HG03342 (cell line): ENCODE data around the gene PLS1.
"Not testable (repeated sequence)": the region's sequence is repeated elsewhere in the genome, so short reads cannot be mapped to it uniquely, and the experiment has no call there.

Source experiments
- ATAC-seq: cut with Tn5 transposase; IDR thresholded peaks from one replicate; pipeline ENCODE4 v1.9.1; 2021; ENCODE audit warnings: mild to moderate bottlenecking, moderate library complexity; ENCODE audit not compliant: unreplicated experiment

Gene PLS1

GRCh38 chr3:142595951-142596725, at the start of gene PLS1:
PLS1 (plus strand) TSS chr3:142596393; CDS start chr3:142664238, 67,845 bp downstream.
- peak; percentile 89 for ATAC-seq

GRCh38 chr3:142549986-142550385, 46.2 kb upstream of the PLS1 start:
- ATAC-seq: no peak

- not testable (repeated sequence) for ATAC-seq
These were observed 43.6 kb upstream of the PLS1 start for GRCh38 chr3:142552579-142552978.

- no peak for ATAC-seq
These were observed 42.5 kb upstream of the PLS1 start for GRCh38 chr3:142553741-142554140.

- ATAC-seq: no peak
These were observed 36.1 kb upstream of the PLS1 start for GRCh38 chr3:142560118-142560517.

GRCh38 chr3:142563496-142563997, 32.6 kb upstream of the PLS1 start:
- ATAC-seq: no peak

- ATAC-seq: no peak
These were observed 30.1 kb upstream of the PLS1 start for GRCh38 chr3:142566096-142566495.

- ATAC-seq: no peak
These were observed 27.7 kb upstream of the PLS1 start for GRCh38 chr3:142568393-142569017.

GRCh38 chr3:142569422-142569821, 26.8 kb upstream of the PLS1 start:
- ATAC-seq: not testable (repeated sequence)

GRCh38 chr3:142574223-142574622, 22.0 kb upstream of the PLS1 start:
- not testable (repeated sequence) for ATAC-seq

GRCh38 chr3:142574665-142575064, 21.5 kb upstream of the PLS1 start:
- ATAC-seq: no peak

- no peak for ATAC-seq
These were observed 19.4 kb upstream of the PLS1 start for GRCh38 chr3:142576792-142577191.

GRCh38 chr3:142577696-142578328, 18.4 kb upstream of the PLS1 start:
- no peak for ATAC-seq

GRCh38 chr3:142578329-142579223, 17.6 kb upstream of the PLS1 start, which contains the start of gene ATR:
ATR (minus strand) TSS chr3:142578733; CDS start chr3:142578704, 29 bp downstream.
- ATAC-seq: peak; percentile 92

- no peak for ATAC-seq
These were observed 16.2 kb upstream of the PLS1 start for GRCh38 chr3:142580061-142580423.

- not testable (repeated sequence) for ATAC-seq
These were observed 15.1 kb upstream of the PLS1 start for GRCh38 chr3:142581070-142581469.

- ATAC-seq: peak; percentile 61
These were observed 9.3 kb upstream of the PLS1 start for GRCh38 chr3:142586803-142587406.

GRCh38 chr3:142588703-142589102, 7.5 kb upstream of the PLS1 start:
- no peak for ATAC-seq

GRCh38 chr3:142592268-142592667, 3.9 kb upstream of the PLS1 start:
- not testable (repeated sequence) for ATAC-seq

GRCh38 chr3:142595141-142595540, 1.1 kb upstream of the PLS1 start:
- ATAC-seq: no peak
